Measurements from ENCODE around the gene PPM1G.

DNA sequence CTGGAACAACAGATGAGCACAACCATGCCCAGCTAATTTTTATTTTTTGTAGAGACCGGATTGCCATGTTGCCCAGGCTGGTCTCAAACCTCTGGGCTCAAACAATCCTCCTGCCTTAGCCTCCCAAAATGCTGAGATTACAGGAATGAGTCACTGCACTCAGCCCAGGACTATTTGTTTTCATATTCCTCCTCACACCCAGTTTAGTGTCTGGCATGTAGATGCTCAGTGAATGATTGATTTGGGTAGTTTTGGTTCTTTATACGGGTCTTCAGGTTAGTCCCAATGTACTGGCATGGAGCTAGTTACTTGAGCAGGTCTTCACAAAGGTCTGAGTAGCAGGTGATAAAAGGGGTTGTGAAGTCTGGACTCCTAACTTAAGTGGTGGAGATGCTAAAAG lies 45.5 kb downstream of the PPM1G start:
- TF ChIP-seq, protein P1, sequence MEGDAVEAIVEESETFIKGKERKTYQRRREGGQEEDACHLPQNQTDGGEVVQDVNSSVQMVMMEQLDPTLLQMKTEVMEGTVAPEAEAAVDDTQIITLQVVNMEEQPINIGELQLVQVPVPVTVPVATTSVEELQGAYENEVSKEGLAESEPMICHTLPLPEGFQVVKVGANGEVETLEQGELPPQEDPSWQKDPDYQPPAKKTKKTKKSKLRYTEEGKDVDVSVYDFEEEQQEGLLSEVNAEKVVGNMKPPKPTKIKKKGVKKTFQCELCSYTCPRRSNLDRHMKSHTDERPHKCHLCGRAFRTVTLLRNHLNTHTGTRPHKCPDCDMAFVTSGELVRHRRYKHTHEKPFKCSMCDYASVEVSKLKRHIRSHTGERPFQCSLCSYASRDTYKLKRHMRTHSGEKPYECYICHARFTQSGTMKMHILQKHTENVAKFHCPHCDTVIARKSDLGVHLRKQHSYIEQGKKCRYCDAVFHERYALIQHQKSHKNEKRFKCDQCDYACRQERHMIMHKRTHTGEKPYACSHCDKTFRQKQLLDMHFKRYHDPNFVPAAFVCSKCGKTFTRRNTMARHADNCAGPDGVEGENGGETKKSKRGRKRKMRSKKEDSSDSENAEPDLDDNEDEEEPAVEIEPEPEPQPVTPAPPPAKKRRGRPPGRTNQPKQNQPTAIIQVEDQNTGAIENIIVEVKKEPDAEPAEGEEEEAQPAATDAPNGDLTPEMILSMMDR (IDR thresholded peaks at IDR 0.05; ENCODE audit: low read depth, low read length): no peak
- no peak for TF ChIP-seq POLR2A (IDR thresholded peaks at IDR 0.05; ENCODE audit: extremely low read depth, insufficient read length)

Measured in NB4 (cell line).